Activated CD4-positive, alpha-beta T cell treated with anti-CD3 and anti-CD28 coated beads, Interleukin-2, amount 50 U/mL, for 48 hours (primary cell): ENCODE measurements around the gene GEMIN2.
"Not testable (repeated sequence)": the region's sequence is repeated elsewhere in the genome, so short reads cannot be mapped to it uniquely, and the experiment has no call there.

Experiments
- DNase-seq, 2 experiments: peaks; one replicate each; pipeline ENCODE4 v3.0.0-alpha.2; 2020

The GEMIN2 gene

DNA sequence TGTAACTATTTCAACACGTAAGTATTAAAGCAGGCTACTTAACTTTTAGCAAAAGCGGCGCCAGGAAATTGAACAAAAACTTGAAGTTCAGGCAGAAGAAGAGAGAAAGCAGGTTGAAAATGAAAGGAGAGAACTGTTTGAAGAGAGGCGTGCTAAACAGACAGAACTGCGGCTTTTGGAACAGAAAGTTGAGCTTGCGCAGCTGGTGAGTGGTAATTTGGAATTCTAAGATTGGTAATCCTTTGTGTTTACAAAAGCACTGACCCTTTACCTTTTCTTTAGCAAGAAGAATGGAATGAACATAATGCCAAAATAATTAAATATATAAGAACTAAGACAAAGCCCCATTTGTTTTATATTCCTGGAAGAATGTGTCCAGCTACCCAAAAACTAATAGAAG lies 64.9 kb downstream of the GEMIN2 start:
- no peak for DNase-seq

DNA sequence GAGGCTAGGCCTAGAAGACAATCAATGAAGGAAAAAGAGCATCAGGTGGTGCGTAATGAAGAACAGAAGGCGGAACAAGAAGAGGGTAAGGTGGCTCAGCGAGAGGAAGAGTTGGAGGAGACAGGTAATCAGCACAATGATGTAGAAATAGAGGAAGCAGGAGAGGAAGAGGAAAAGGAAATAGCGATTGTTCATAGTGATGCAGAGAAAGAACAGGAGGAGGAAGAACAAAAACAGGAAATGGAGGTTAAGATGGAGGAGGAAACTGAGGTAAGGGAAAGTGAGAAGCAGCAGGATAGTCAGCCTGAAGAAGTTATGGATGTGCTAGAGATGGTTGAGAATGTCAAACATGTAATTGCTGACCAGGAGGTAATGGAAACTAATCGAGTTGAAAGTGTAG lies 66.4 kb downstream of the GEMIN2 start:
- no peak for DNase-seq

DNA sequence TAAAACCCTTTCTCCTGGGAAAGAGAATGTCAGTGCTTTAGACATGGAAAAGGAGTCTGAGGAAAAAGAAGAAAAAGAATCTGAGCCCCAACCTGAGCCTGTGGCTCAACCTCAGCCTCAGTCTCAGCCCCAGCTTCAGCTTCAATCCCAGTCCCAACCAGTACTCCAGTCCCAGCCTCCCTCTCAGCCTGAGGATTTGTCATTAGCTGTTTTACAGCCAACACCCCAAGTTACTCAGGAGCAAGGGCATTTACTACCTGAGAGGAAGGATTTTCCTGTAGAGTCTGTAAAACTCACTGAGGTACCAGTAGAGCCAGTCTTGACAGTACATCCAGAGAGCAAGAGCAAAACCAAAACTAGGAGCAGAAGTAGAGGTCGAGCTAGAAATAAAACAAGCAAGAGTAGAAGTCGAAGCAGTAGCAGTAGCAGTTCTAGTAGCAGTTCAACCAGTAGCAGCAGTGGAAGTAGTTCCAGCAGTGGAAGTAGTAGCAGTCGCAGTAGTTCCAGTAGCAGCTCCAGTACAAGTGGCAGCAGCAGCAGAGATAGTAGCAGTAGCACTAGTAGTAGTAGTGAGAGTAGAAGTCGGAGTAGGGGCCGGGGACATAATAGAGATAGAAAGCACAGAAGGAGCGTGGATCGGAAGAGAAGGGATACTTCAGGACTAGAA lies 67.0 kb downstream of the GEMIN2 start:
- DNase-seq: no peak

DNA sequence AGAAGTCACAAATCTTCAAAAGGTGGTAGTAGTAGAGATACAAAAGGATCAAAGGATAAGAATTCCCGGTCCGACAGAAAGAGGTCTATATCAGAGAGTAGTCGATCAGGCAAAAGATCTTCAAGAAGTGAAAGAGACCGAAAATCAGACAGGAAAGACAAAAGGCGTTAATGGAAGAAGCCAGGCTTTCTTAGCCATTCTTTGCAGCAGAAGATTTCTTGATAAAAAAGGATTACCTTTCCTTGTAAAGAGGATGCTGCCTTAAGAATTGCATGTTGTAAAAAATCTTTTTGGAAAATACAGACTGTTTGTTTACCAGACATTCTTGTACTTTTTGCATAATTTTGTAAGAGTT lies 67.5 kb downstream of the GEMIN2 start:
- DNase-seq: no peak

DNA sequence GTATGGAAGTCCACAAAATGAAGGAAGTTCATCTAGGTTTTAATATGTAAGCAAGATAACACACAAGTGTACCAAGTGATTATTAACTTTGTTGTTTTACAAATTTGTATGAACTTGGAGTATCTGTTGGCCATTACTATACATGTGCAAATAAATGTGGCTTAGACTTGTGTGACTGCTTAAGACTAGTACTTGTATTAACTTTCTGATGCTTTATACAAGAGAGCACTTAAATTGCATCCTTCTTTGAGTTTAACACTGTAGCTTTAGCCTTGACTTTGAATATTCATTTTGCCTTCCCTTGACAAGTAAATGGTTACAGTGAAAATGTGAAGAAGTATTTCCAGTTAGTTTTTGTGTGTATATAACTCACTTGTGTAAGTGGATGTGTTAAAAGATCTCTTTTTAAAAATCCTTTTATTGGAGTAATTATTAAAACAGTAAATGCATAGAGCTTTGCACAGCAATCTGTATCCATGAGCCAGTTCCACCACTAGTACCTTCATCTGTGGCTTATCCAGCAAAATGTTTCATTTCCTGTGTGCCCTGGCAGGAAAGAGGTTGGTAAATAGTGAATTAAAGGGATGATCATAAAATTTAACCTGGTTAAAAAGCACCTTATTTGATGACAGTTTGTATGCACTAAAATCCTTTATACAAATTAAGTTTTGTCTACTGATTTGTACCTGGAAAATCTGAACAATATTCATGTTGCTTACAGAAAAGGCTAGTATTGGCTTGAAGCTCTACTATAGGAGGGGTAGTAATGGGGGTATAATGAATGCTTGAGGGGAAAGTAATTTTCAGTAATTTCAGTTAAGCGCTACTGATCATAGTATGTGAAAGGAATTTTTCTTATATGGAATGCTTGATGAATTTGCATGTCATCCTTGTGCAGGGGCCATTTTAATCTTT lies 68.9 kb downstream of the GEMIN2 start:
- DNase-seq: no peak

DNA sequence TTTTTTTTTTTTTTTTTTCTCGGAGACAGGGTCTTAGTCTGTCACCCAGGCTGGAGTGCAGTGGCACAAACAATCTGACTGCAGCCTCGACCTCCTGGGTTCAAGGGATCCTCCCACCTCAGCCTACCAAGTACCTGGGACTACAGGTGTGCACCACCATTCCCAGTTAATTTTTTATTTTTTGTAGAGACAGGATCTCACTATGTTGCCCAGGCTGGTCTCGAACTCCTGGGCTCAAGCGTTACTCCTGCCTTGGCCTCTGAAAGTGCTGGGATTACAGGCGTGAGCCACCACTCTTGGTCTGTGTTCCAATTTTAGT lies 69.5 kb downstream of the GEMIN2 start:
- DNase-seq: not testable (repeated sequence)

DNA sequence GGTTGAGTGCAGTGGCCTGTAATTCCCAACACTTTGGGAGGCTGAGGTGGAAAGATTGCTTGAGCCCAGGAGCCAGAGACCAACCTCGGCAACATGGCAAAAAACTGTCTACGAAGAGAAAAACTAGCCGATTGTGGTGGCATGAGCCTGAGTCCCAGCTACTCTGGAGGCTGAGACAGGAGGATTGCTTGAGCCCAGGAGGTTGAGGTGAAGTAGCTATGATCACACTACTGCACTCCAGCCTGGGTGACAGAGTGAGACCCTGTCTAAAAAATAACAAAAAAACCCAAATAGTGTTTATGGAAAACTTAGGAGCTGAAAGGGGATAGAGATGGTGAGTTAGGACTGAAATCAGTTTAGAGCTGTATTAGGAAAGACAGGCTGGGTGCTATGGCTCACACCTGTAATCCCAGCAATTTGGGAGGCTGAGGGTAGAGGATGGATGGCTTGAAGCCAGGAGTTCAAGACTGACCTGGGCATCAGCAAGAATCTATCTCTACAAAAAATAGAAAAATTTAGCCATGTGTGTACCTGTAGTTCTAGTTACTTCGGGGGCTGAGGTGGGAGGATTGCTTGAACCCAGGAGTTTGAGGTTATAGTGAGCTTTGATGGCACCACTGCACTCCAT lies 70.6 kb downstream of the GEMIN2 start:
- DNase-seq: no peak

DNA sequence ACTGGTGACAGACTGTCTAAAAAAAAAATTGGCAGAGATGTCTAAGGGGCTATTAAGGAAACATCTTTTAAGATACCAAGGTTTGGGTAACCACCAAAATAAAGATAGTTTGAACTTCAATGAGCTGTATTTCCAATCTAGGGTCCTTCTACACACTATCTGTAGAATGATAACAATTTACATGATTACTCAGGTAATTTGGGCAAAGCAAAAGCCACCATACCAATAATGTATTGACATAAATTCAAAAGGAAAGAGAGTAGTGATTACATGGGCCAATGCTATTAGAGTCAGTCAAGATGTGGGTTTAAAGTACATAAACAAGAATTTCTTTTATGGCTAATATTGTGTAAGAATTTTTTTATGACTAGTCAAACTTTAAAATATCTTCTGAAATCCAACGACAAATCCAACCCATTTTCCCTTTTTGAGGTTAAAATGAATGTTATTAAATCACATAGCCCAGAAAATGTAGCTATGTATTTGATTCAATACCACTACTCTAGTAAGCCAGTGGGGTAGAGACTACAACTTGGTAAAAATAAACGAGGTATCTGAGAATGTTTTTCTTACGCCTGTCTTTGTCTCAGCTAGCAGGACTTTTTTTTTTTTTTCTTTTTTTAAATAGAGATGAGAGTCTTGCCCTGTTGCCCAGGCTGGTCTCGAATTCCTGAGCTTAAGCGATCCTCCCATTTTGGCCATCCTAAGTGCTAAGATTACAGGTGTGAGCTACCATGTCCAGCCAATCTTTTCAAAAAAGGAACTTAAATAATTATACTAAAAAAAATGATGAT lies 71.3 kb downstream of the GEMIN2 start:
- no peak for DNase-seq
